WTC11 (cell line): ENCODE data around the gene C10orf95. TPM values are rescaled to one million over a fixed set of nuclear protein-coding genes. Genes with fewer than 3 reads are reported as not detected.

ENCODE experiments used
- ATAC-seq: fragments of 200-7000 bp; cut with Tn5 transposase; 2 replicates; pipeline ENCODE4 v1.10.0; 2021; ENCODE audit warnings: mild to moderate bottlenecking, moderate library complexity
- CTCF ChIA-PET: fragments of 300-600 bp; sonication (Branson Sonifier 250); formaldehyde crosslinking; loops from one replicate; lab custom pipeline; 2021; ENCODE audit warnings: antibody characterized with exemption; lab: Charles Lee
- POLR2A ChIA-PET: fragments of 350-600 bp; sonication (Branson Sonifier 250); formaldehyde crosslinking; loops from one replicate; lab custom pipeline; 2021; ENCODE audit warnings: antibody characterized with exemption; lab: Charles Lee
- DNase-seq: peaks from one replicate; pipeline ENCODE4 v3.0.0; 2021; ENCODE audit warnings: low spot score
- H3K27ac Mint-ChIP-seq: 2 replicates; pipeline ENCODE4 v1.8.0; 2021; ENCODE audit warnings: mixed read lengths
- H3K27me3 Mint-ChIP-seq: 2 replicates; pipeline ENCODE4 v1.8.0; 2021; ENCODE audit warnings: low read depth, mild to moderate bottlenecking, moderate library complexity, mixed read lengths
- H3K36me3 Mint-ChIP-seq: 2 replicates; pipeline ENCODE4 v1.8.0; 2021; ENCODE audit warnings: mixed read lengths
- H3K4me1 Mint-ChIP-seq: 2 replicates; pipeline ENCODE4 v1.8.0; 2022; ENCODE audit warnings: mixed read lengths
- H3K4me3 Mint-ChIP-seq: 2 replicates; pipeline ENCODE4 v1.8.0; 2021; ENCODE audit warnings: mild to moderate bottlenecking, moderate library complexity, mixed read lengths
- H3K9me3 Mint-ChIP-seq: 2 replicates; pipeline ENCODE4 v1.8.0; 2021; ENCODE audit warnings: mixed read lengths
- CBFB ChIP-seq: sonication (generic); formaldehyde crosslinking; IDR thresholded peaks from 2 replicates; pipeline ENCODE4 v1.8.1; 2022; ENCODE audit warnings: mild to moderate bottlenecking, low read depth, missing genetic modification reagents
- GTF2I ChIP-seq: fragments of 250-450 bp; sonication (Bioruptor Pico); conservative IDR thresholded peaks from 2 replicates; pipeline ENCODE4 v1.4.0; 2021; ENCODE audit warnings: mild to moderate bottlenecking
- JAZF1 ChIP-seq: fragments of 250-450 bp; sonication (Bioruptor Pico); IDR thresholded peaks from 2 replicates; pipeline ENCODE4 v1.9.0; 2021; ENCODE audit warnings: moderate library complexity, mild to moderate bottlenecking, inconsistent platforms
- KAT7 ChIP-seq: sonication (generic); formaldehyde crosslinking; IDR thresholded peaks from 2 replicates; pipeline ENCODE4 v1.8.1; 2023; ENCODE audit warnings: missing genetic modification reagents, mild to moderate bottlenecking, borderline replicate concordance
- SMAD3 ChIP-seq: sonication (generic); formaldehyde crosslinking; IDR thresholded peaks from 2 replicates; pipeline ENCODE4 v1.8.0; 2022; ENCODE audit warnings: missing genetic modification reagents, mild to moderate bottlenecking, borderline replicate concordance
- TCF7 ChIP-seq: sonication (generic); formaldehyde crosslinking; IDR thresholded peaks from 2 replicates; pipeline ENCODE4 v1.8.0; 2022; ENCODE audit warnings: mild to moderate bottlenecking, low read depth, missing genetic modification reagents, moderate library complexity
- ZNF416 ChIP-seq: fragments of 250-450 bp; sonication (Bioruptor Pico); IDR thresholded peaks from 2 replicates; pipeline ENCODE4 v1.9.0; 2021; ENCODE audit warnings: mild to moderate bottlenecking, inconsistent platforms
- ZNF423 ChIP-seq: fragments of 250-450 bp; sonication (Bioruptor Pico); IDR thresholded peaks from 2 replicates; pipeline ENCODE4 v2.1.2; 2022; ENCODE audit warnings: mild to moderate bottlenecking, moderate library complexity
- total RNA-seq: library from RNA; stranded (reverse); gene quantifications from 3 replicates; pipeline ENCODE4 v1.2.3, GENCODE V29; 2021
- TF ChIP-seq, protein P1 (sequence below): sonication (generic); formaldehyde crosslinking; IDR thresholded peaks from 2 replicates; pipeline ENCODE4 v1.8.1; 2023; ENCODE audit warnings: mild to moderate bottlenecking, missing genetic modification reagents
- TF ChIP-seq, protein P2 (sequence below): sonication (generic); formaldehyde crosslinking; IDR thresholded peaks from 2 replicates; pipeline ENCODE4 v1.8.1; 2022; ENCODE audit warnings: low read depth, mild to moderate bottlenecking, moderate library complexity, missing genetic modification reagents, borderline replicate concordance
- TF ChIP-seq, protein P3 (sequence below): sonication (generic); formaldehyde crosslinking; IDR thresholded peaks from 2 replicates; pipeline ENCODE4 v1.8.1; 2023; ENCODE audit warnings: mild to moderate bottlenecking, missing genetic modification reagents
- TF ChIP-seq, protein P4 (sequence below): sonication (generic); formaldehyde crosslinking; IDR thresholded peaks from 2 replicates; pipeline ENCODE4 v1.8.1; 2022; ENCODE audit warnings: mild to moderate bottlenecking, moderate library complexity, missing genetic modification reagents
- TF ChIP-seq, protein P5 (sequence below): sonication (generic); formaldehyde crosslinking; IDR thresholded peaks from 2 replicates; pipeline ENCODE4 v1.8.0; 2023; ENCODE audit warnings: mild to moderate bottlenecking, missing genetic modification reagents
- TF ChIP-seq, protein P6 (sequence below): sonication (generic); formaldehyde crosslinking; IDR thresholded peaks from 2 replicates; pipeline ENCODE4 v1.8.0; 2022; ENCODE audit warnings: missing genetic modification reagents

The C10orf95 gene
- total RNA-seq, 1 experiment from 2014 or later = 0.96 TPM

DNA sequence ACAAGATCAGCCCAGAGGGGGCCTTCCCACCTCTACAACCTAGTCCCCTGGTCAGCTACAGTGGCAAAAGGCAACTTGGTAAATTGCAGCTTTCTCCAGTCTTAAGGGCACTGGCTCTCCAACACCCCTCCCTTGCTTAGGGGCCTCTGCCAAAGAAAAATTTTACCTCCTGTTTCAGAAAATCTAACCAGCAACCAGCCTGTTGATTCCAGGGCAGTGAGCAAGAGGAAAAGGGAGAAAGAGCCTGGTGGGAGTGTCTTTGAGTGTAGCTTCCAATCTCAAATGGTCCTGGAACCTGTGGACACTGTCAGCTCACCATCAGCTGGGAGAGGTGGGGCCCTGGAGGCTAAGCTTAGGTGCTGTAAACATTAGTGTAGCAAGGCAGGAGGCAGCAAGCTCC is 28.3 kb upstream of the C10orf95 start:
- CTCF ChIA-PET = interaction anchor here (0.6 to 5.1 kb wide), 18 partner anchors 14 to 321 kb away, joined by 3 to 33 read pairs (median 4); partner anchors contain the start of genes C10orf95, CUEDC2 and SUFU
- H3K9me3 Mint-ChIP-seq = no peaks in the 10 kb centered on the region
- TF ChIP-seq JAZF1 (CRISPR knock-in tag) = no peak
- TF ChIP-seq, protein P1, sequence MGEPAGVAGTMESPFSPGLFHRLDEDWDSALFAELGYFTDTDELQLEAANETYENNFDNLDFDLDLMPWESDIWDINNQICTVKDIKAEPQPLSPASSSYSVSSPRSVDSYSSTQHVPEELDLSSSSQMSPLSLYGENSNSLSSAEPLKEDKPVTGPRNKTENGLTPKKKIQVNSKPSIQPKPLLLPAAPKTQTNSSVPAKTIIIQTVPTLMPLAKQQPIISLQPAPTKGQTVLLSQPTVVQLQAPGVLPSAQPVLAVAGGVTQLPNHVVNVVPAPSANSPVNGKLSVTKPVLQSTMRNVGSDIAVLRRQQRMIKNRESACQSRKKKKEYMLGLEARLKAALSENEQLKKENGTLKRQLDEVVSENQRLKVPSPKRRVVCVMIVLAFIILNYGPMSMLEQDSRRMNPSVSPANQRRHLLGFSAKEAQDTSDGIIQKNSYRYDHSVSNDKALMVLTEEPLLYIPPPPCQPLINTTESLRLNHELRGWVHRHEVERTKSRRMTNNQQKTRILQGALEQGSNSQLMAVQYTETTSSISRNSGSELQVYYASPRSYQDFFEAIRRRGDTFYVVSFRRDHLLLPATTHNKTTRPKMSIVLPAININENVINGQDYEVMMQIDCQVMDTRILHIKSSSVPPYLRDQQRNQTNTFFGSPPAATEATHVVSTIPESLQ (CRISPR knock-in tag) = no peak
- TF ChIP-seq ZNF416 = no peak
- no peak for TF ChIP-seq KAT7 (CRISPR knock-in tag)
- TF ChIP-seq CBFB (CRISPR knock-in tag) = no peak
- TF ChIP-seq, protein P2, sequence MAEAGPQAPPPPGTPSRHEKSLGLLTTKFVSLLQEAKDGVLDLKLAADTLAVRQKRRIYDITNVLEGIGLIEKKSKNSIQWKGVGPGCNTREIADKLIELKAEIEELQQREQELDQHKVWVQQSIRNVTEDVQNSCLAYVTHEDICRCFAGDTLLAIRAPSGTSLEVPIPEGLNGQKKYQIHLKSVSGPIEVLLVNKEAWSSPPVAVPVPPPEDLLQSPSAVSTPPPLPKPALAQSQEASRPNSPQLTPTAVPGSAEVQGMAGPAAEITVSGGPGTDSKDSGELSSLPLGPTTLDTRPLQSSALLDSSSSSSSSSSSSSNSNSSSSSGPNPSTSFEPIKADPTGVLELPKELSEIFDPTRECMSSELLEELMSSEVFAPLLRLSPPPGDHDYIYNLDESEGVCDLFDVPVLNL (CRISPR knock-in tag) = no peak
- no peak for TF ChIP-seq TCF7 (CRISPR knock-in tag)
- no peak for TF ChIP-seq ZNF423 (CRISPR knock-in tag)
- TF ChIP-seq, protein P3, sequence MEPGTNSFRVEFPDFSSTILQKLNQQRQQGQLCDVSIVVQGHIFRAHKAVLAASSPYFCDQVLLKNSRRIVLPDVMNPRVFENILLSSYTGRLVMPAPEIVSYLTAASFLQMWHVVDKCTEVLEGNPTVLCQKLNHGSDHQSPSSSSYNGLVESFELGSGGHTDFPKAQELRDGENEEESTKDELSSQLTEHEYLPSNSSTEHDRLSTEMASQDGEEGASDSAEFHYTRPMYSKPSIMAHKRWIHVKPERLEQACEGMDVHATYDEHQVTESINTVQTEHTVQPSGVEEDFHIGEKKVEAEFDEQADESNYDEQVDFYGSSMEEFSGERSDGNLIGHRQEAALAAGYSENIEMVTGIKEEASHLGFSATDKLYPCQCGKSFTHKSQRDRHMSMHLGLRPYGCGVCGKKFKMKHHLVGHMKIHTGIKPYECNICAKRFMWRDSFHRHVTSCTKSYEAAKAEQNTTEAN (CRISPR knock-in tag) = no peak
- TF ChIP-seq, protein P4, sequence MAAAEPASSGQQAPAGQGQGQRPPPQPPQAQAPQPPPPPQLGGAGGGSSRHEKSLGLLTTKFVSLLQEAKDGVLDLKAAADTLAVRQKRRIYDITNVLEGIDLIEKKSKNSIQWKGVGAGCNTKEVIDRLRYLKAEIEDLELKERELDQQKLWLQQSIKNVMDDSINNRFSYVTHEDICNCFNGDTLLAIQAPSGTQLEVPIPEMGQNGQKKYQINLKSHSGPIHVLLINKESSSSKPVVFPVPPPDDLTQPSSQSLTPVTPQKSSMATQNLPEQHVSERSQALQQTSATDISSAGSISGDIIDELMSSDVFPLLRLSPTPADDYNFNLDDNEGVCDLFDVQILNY = no peak
- TF ChIP-seq, protein P5, sequence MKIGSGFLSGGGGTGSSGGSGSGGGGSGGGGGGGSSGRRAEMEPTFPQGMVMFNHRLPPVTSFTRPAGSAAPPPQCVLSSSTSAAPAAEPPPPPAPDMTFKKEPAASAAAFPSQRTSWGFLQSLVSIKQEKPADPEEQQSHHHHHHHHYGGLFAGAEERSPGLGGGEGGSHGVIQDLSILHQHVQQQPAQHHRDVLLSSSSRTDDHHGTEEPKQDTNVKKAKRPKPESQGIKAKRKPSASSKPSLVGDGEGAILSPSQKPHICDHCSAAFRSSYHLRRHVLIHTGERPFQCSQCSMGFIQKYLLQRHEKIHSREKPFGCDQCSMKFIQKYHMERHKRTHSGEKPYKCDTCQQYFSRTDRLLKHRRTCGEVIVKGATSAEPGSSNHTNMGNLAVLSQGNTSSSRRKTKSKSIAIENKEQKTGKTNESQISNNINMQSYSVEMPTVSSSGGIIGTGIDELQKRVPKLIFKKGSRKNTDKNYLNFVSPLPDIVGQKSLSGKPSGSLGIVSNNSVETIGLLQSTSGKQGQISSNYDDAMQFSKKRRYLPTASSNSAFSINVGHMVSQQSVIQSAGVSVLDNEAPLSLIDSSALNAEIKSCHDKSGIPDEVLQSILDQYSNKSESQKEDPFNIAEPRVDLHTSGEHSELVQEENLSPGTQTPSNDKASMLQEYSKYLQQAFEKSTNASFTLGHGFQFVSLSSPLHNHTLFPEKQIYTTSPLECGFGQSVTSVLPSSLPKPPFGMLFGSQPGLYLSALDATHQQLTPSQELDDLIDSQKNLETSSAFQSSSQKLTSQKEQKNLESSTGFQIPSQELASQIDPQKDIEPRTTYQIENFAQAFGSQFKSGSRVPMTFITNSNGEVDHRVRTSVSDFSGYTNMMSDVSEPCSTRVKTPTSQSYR (CRISPR knock-in tag) = no peak
- TF ChIP-seq, protein P6, sequence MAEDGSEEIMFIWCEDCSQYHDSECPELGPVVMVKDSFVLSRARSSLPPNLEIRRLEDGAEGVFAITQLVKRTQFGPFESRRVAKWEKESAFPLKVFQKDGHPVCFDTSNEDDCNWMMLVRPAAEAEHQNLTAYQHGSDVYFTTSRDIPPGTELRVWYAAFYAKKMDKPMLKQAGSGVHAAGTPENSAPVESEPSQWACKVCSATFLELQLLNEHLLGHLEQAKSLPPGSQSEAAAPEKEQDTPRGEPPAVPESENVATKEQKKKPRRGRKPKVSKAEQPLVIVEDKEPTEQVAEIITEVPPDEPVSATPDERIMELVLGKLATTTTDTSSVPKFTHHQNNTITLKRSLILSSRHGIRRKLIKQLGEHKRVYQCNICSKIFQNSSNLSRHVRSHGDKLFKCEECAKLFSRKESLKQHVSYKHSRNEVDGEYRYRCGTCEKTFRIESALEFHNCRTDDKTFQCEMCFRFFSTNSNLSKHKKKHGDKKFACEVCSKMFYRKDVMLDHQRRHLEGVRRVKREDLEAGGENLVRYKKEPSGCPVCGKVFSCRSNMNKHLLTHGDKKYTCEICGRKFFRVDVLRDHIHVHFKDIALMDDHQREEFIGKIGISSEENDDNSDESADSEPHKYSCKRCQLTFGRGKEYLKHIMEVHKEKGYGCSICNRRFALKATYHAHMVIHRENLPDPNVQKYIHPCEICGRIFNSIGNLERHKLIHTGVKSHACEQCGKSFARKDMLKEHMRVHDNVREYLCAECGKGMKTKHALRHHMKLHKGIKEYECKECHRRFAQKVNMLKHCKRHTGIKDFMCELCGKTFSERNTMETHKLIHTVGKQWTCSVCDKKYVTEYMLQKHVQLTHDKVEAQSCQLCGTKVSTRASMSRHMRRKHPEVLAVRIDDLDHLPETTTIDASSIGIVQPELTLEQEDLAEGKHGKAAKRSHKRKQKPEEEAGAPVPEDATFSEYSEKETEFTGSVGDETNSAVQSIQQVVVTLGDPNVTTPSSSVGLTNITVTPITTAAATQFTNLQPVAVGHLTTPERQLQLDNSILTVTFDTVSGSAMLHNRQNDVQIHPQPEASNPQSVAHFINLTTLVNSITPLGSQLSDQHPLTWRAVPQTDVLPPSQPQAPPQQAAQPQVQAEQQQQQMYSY (CRISPR knock-in tag) = no peak
- TF ChIP-seq SMAD3 = no peak
- no peak for TF ChIP-seq GTF2I (CRISPR knock-in tag)
- TF ChIP-seq, all 79 proteins: peak for 0
- Mint-ChIP-seq H3K27ac (no peak overlapping the region), H3K4me1 (no peaks in the 10 kb centered on the region), H3K36me3 (peaks cover 48% of the 10 kb centered on the region), H3K27me3 (no peaks in the 10 kb centered on the region), H3K4me3 (no peak overlapping the region)
- DNase-seq (no peak), ATAC-seq (no peak)
- POLR2A ChIA-PET = no interaction called here
